ENCODE results near the gene OR7G2. TPM values are rescaled to one million over a fixed set of nuclear protein-coding genes. Genes with fewer than 3 reads are reported as not detected.

Gene OR7G2
- total and polyA plus RNA-seq, 2 donors (not counting 1 experiment from before 2014, with no cell fraction given) = not detected

DNA sequence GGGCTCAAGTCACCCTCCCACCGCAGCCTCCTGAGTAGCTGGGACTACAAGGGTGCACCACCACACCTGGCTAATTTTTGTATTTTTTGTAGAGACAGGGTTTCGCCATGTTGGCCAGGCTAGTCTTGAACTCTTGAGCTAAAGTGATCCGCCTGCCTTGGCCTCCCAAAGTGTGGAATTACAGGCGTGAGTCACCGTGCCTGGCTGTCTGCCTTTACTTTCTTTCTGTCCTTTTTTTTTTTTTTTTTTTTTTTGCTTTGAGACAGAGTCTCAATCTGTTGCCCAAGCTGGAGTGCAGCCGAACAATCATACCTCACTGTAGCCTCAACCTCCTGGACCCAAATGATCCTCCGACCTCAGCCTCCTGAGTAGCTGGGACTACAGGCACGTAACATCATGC, 45.4 kb downstream of the OR7G2 start:
- POLR2A ChIA-PET = interaction anchor here (0.7 kb wide), 1 partner anchor 336 kb away, joined by 3 read pairs; no protein-coding TSS in a partner anchor
- no peak overlapping the region for H3K4me3 Mint-ChIP-seq

GRCh38 chr19:9060564-9061340, 46.5 kb downstream of the OR7G2 start:
- no peaks in the 10 kb centered on the region for H3K27me3 Mint-ChIP-seq
- Histone ChIP-seq H4K20me1 (ENCODE audit: control insufficient read depth, insufficient read depth, low read length, poor library complexity, severe bottlenecking) (no peaks in the 10 kb centered on the region), H3K27me3 (replicated peaks in 1 of 4; ENCODE audit: control extremely low read depth in 1 of 4, control insufficient read depth in 3 of 4, insufficient read depth in 4 of 4, low read length in 3 of 4) (no peaks in the 10 kb centered on the region), H3K27ac (ENCODE audit: low read length in 2 of 2) (no peak overlapping the region), H3K36me3 (replicated peaks in 1 of 2; ENCODE audit: control extremely low read depth in 1 of 2, control insufficient read depth in 1 of 2, extremely low read depth in 1 of 2, insufficient read depth in 2 of 2, low read length in 1 of 2) (no peaks in the 10 kb centered on the region), H3K9ac (ENCODE audit: low read length) (no peak overlapping the region), H3K4me2 (replicated peaks; ENCODE audit: low read depth, low read length, poor library complexity, severe bottlenecking) (no peak overlapping the region), H3K79me2 (ENCODE audit: control insufficient read depth, insufficient read depth, low read length) (no peaks in the 10 kb centered on the region), H2AFZ (ENCODE audit: insufficient read depth, low read depth, low read length, poor library complexity, severe bottlenecking) (no peak overlapping the region), H3K9me3 (ENCODE audit: control extremely low read depth in 1 of 3, control insufficient read depth in 2 of 3, insufficient read depth in 1 of 3, low read length in 2 of 3) (peaks cover 0 to 8% (median 0%) of the 10 kb centered on the region in 3 donors), H3K4me3 (ENCODE audit: control extremely low read depth in 1 of 5, extremely low read depth in 1 of 5, insufficient read depth in 1 of 5, low read depth in 2 of 5, low read length in 4 of 5) (no peak overlapping the region), H3K4me1 (ENCODE audit: control insufficient read depth in 2 of 2, insufficient read depth in 2 of 2, low read length in 2 of 2) (no peaks in the 10 kb centered on the region)
- CTCF ChIA-PET = no interaction called here
- ATAC-seq (ENCODE audit: low read depth) (no peak), DNase-seq (no peak)
- POLR2A ChIA-PET = no interaction called here
- TF ChIP-seq, protein P1, sequence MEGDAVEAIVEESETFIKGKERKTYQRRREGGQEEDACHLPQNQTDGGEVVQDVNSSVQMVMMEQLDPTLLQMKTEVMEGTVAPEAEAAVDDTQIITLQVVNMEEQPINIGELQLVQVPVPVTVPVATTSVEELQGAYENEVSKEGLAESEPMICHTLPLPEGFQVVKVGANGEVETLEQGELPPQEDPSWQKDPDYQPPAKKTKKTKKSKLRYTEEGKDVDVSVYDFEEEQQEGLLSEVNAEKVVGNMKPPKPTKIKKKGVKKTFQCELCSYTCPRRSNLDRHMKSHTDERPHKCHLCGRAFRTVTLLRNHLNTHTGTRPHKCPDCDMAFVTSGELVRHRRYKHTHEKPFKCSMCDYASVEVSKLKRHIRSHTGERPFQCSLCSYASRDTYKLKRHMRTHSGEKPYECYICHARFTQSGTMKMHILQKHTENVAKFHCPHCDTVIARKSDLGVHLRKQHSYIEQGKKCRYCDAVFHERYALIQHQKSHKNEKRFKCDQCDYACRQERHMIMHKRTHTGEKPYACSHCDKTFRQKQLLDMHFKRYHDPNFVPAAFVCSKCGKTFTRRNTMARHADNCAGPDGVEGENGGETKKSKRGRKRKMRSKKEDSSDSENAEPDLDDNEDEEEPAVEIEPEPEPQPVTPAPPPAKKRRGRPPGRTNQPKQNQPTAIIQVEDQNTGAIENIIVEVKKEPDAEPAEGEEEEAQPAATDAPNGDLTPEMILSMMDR (IDR thresholded peaks at IDR 0.05) = no peak
- TF ChIP-seq EZH2 (IDR thresholded peaks at IDR 0.05; ENCODE audit: borderline replicate concordance, insufficient read depth, low read depth, low read length, poor library complexity, severe bottlenecking) = no peak
- no peak overlapping the region for H3K4me3 Mint-ChIP-seq
- intact Hi-C loops (cut with micrococcal nuclease) = no loop called here
- no peak overlapping the region for H3K27ac Mint-ChIP-seq
- no peaks in the 10 kb centered on the region for H3K4me1 Mint-ChIP-seq
- 92% methylated on average over 6 of the region's 17 CpGs for WGBS (ENCODE audit: insufficient coverage)
- no peaks in the 10 kb centered on the region for H3K9me3 Mint-ChIP-seq (ENCODE audit: insufficient read depth)

More for the DNA sequence above, 45.4 kb downstream of the OR7G2 start:
- no peaks in the 10 kb centered on the region for H3K27me3 Mint-ChIP-seq
- no peaks in the 10 kb centered on the region for H3K79me2 ChIP-seq (ENCODE audit: control insufficient read depth, insufficient read depth, low read length)
- no peak for DNase-seq
- ATAC-seq (ENCODE audit: low read depth) = no peak
- peaks cover 0 to 4% (median 0%) of the 10 kb centered on the region in 3 donors for H3K9me3 ChIP-seq (ENCODE audit: control extremely low read depth in 1 of 3, control insufficient read depth in 2 of 3, insufficient read depth in 1 of 3, low read length in 2 of 3)
- CTCF ChIA-PET = no interaction called here
- no peaks in the 10 kb centered on the region for H3K9me3 Mint-ChIP-seq (ENCODE audit: insufficient read depth)
- no peak overlapping the region for H2AFZ ChIP-seq (ENCODE audit: insufficient read depth, low read depth, low read length, poor library complexity, severe bottlenecking)
- no peaks in the 10 kb centered on the region for H3K4me1 Mint-ChIP-seq
- no peaks in the 10 kb centered on the region for H3K36me3 ChIP-seq (replicated peaks in 1 of 2; ENCODE audit: control extremely low read depth in 1 of 2, control insufficient read depth in 1 of 2, extremely low read depth in 1 of 2, insufficient read depth in 2 of 2, low read length in 1 of 2)
- 94% methylated on average over 3 of the region's 8 CpGs for WGBS (ENCODE audit: insufficient coverage)
- no peak overlapping the region for H3K4me2 ChIP-seq (replicated peaks; ENCODE audit: low read depth, low read length, poor library complexity, severe bottlenecking)
- no peaks in the 10 kb centered on the region for H4K20me1 ChIP-seq (ENCODE audit: control insufficient read depth, insufficient read depth, low read length, poor library complexity, severe bottlenecking)
- H3K27me3 ChIP-seq (replicated peaks in 1 of 4; ENCODE audit: control extremely low read depth in 1 of 4, control insufficient read depth in 3 of 4, insufficient read depth in 4 of 4, low read length in 3 of 4) = no peaks in the 10 kb centered on the region
- no peak for TF ChIP-seq EZH2 (IDR thresholded peaks at IDR 0.05; ENCODE audit: borderline replicate concordance, insufficient read depth, low read depth, low read length, poor library complexity, severe bottlenecking)
- TF ChIP-seq, protein P1 (IDR thresholded peaks at IDR 0.05) = no peak
- H3K27ac ChIP-seq (ENCODE audit: low read length in 2 of 2) = no peak overlapping the region
- H3K4me1 ChIP-seq (ENCODE audit: control insufficient read depth in 2 of 2, insufficient read depth in 2 of 2, low read length in 2 of 2) = no peaks in the 10 kb centered on the region
- intact Hi-C loops (cut with micrococcal nuclease) = no loop called here
- no peak overlapping the region for H3K9ac ChIP-seq (ENCODE audit: low read length)
- H3K27ac Mint-ChIP-seq = no peak overlapping the region
- H3K4me3 ChIP-seq (ENCODE audit: control extremely low read depth in 1 of 5, extremely low read depth in 1 of 5, insufficient read depth in 1 of 5, low read depth in 2 of 5, low read length in 4 of 5) = no peak overlapping the region
